HG02943 (cell line): ENCODE results near the gene TM7SF2.
"Not testable (repeated sequence)": the region's sequence is repeated elsewhere in the genome, so short reads cannot be mapped to it uniquely, and the experiment has no call there.

ENCODE experiments used
- ATAC-seq: cut with Tn5 transposase; IDR thresholded peaks from one replicate; pipeline ENCODE4 v1.9.1; 2021; ENCODE audit warnings: mild to moderate bottlenecking, low read depth, moderate library complexity; ENCODE audit not compliant: unreplicated experiment

TM7SF2 gene

GRCh38 chr11:65113361-65113756 lies 1.7 kb downstream of the TM7SF2 start:
- no peak for ATAC-seq

- no peak for ATAC-seq
Observed at GRCh38 chr11:65113839-65114238, 2.2 kb downstream of the TM7SF2 start.

GRCh38 chr11:65114538-65115171 lies 3.0 kb downstream of the TM7SF2 start:
- ATAC-seq = no peak

DNA sequence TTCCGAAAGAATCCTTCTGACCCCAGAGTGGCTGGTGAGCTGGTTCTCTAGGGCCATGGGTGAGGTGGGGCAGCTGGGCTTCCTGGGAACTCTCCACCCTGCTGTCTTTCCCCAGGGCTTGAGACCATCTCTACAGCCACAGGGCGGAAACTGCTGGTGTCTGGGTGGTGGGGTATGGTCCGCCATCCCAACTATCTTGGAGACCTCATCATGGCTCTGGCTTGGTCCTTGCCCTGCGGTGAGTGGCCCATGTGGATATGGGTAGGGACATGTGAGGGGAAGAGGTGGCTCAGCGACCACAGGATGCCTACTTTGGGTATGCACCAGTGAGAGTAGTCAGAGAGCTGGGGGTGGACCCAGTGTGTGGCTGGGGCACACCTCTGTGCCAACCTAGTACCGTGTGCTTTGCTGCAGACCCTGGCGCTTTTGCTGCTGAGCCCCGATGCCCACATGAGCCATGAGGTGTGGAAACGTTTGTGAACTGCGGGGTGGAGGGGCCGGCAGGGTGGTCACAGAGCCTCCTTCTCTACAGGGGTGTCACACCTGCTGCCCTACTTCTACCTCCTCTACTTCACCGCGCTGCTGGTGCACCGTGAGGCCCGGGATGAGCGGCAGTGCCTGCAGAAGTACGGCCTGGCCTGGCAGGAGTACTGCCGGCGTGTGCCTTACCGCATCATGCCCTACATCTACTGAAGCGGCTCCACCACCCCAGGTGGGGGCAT lies 3.9 kb downstream of the TM7SF2 start:
- ATAC-seq = no peak

DNA sequence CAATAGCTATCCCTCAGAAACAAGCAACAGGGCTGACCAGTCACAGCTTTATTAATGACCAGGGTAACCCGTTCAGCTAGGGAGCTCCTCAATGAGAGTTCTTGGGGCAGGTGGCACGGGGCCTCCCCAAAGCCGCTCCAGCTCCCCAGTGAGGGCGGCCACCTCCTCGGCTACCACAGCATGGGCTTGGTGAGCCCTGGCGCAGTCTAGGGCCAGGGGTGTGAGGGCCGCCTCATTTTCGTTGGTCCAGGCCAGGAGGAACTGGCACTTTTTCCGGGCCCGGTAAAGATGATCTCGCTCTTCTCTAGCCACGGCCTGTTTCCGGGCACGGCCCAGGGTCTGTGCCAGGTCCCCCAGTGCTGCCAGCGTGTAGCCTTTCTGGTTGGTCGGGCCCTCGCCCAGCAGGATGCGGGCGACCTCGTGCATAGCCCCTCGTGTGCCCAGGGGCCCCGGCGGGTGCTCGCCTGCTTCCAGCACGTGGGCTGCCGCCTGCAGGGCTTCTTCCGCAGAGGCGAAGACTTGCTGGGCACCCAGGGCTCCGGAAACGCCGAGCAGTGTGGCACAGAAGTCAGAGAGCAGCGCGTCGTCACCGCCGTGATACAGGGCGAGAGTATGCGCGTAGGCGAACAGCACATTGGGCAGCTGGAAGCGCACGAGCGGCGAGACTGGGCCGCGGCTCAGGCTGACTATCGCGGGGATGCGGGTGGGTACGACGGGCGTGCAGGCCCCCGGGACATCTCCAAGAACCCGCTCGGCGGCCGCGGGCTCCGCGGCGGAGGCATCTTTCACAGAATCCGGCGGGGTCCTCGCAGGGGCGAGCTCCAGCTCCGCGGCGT lies 4.9 kb downstream of the TM7SF2 start:
- peak; percentile 2 for ATAC-seq

DNA sequence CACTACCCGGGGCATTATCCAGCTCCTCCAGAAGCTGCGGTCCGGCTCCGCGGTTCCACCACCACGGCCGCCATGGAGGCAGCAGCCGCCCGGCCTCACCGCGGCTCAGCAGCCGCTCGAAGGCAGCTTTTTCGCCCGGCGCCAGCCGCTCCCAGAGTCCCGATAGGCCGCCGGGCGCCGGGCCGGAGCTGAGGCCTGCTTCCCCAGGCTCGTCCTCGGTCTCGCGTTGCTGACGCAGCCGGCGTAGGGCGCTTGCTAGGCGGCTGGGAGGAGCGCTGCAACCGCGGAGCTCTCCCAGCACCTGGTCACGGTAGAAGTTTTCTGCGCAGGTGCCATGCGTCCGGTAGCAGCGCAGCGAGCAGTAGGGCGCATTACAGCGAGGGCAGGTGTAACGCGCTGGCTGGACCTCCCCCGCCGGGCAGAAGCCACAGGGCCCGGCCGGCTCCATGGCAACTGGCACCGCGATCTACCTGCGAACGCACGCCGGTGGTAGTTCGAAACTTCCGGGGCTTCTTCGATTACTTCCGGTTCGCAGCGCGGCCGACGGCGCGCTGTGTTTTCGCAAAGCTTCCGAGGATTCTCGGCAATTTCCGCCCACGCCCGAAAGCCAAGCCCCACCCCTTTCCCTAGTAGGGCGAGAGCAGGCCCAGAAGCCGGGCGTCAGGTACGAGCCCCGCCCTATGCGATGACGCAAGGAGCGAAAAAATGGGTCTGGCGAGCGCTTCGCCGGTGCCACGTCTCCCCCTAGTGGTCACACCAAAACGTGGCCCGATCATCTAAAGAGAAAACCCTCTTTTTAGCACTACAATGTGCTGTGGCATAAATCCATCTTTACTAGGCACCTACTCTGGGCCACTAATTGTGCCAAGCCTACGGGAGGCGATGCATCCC lies 5.8 kb downstream of the TM7SF2 start, which contains the start of gene ZNHIT2:
ZNHIT2 (minus strand) TSS at position 496 of the 891 bp plus-strand sequence; CDS start at position 448, 48 bp downstream.
- ATAC-seq = peak; percentile 57

DNA sequence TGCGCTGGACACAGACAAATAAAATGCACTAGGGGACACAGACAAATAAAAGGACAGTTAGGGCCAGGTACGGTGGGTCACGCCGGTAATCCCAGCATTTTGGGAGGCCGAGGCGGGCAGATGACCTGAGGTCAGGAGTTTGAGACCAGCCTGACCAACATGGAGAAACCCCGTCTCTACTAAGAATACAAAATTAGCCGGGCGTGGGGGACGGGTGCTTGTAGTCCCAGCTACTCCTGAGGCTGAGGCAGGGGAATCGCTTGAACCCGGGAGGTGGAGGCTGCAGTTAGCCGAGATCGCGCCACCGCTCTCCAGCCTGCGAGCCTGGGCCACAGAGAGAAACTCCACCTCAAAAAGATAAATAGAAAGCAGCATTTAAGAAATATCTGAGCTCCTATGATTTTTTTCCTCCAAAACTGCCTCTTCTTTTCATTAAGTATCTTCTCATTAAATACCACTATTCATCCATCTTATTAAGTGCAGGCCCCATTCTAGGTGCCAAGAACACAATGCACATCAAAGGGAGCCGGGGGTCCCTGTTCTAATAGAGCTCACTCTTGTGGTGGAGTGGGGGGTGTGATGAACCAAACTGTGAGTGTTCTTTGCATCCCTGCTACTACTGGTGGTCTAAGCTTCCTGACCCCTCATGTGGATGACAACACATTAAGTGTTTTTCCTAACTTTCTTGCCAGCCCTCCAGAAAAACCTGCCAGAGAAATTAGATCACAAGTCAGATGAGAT lies 6.6 kb downstream of the TM7SF2 start:
- ATAC-seq = no peak

DNA sequence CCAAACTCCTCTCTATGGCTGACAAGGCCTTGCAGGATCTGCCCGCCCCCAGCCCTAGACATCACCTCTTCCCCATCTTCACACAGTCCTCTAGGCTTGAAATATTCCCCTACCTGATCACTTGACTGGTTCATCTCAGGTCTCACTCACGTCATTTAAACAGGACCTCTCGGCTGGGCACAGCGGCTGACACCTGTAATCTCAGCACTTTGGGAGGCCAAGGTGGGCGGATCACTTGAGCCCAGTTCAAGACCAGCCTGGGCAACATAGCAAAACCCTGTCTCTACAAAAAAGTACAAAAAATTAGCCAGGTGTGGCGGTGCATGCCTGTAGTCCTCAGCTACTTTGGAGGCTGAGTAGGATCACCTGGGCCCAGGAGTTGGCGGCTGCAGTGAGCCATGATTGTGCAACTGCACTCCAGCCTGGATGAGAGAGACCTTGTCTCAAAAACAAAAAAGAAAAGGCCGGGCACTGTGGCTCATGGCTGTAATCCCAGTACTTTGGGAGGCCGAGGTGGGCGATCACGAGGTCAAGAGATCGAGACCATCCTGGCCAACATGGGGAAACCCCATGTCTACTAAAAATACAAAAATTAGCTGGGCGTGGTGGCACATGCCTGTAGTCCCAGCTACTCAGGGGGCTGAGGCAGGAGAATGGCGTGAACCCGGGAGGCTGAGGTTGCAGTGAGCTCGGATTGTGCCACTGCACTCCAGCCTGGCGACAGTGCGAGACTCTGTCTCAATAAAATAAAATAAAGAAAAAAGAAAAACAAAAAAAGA lies 7.4 kb downstream of the TM7SF2 start:
- not testable (repeated sequence) for ATAC-seq

DNA sequence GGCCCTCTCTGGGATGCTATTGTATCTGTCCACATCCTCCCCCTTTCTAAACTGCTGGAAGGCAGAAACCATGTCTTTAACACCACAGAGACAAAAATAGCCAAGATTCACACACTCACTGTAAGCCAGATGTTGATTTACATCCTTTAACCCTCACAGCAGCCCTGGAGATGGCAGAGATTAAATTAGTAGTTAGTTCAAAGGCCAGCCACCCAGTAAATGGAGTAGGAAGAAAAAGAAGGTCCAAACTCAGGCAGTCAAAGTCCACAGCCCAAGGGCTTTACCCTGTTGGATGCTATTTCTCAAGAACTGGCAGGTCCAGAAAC lies 8.0 kb downstream of the TM7SF2 start:
- no peak for ATAC-seq

DNA sequence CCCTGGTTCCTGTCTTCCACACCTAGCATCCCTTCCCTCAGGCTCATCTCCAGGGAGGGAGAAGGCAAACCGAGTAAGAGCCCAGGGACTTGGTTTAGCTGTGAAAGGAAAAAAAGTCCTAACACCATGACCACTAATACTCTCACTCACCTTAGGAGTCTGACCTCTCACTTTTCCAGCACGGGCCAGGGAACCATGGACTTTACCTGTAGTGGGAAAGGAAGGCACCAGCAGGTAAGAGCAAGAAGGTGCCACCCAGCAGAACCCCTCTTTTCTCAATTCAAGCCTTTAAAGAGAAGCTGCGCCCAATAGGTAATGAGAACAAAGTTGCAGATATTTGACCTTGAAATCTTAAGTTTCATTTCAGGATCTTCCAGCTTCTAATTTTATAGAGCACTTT lies 9.2 kb downstream of the TM7SF2 start:
- ATAC-seq = no peak

GRCh38 chr11:65121447-65121864 lies 9.8 kb downstream of the TM7SF2 start:
- no peak for ATAC-seq

GRCh38 chr11:65121865-65122696 lies 10.4 kb downstream of the TM7SF2 start, which contains the start of the genes FAU and MRPL49:
FAU (minus strand) TSS chr11:65122134; CDS start chr11:65121813, 321 bp downstream.
MRPL49 (plus strand) TSS chr11:65122321; CDS start chr11:65122347, 26 bp downstream.
- peak; percentile 57 for ATAC-seq

- ATAC-seq = no peak
Observed at GRCh38 chr11:65124480-65125196, 13.0 kb downstream of the TM7SF2 start.

- ATAC-seq = no peak
Observed at GRCh38 chr11:65125197-65126056, 13.8 kb downstream of the TM7SF2 start.

GRCh38 chr11:65126624-65127274 lies 15.1 kb downstream of the TM7SF2 start:
- no peak for ATAC-seq
